Breast epithelium (tissue), 4 donors: ENCODE data around the gene ADIRF. TPM values are rescaled to one million over a fixed set of nuclear protein-coding genes. Genes with fewer than 3 reads are reported as not detected.
"Not testable (repeated sequence)": the region's sequence is repeated elsewhere in the genome, so short reads cannot be mapped to it uniquely, and the experiment has no call there.

Experiments
- DNase-seq, 2 donors: peaks; one replicate each; pipeline ENCODE4 v3.0.0-alpha.2; 2019; ENCODE audit warnings: low spot score in 2 of 2
- H3K27ac ChIP-seq, 2 donors: fragments of 200-600 bp; sonication (generic) in 1 of 2; one replicate each; pipeline ENCODE4 v1.5.1; 2016 to 2019; ENCODE audit warnings: mild to moderate bottlenecking in 1 of 2
- H3K27me3 ChIP-seq, 2 donors: fragments of 200-600 bp; sonication (generic) in 1 of 2; one replicate each; pipeline versions ENCODE4 v1.5.1 to v1.6.0; 2017 to 2019; ENCODE audit warnings: control low read depth in 1 of 2, mild to moderate bottlenecking in 1 of 2
- H3K36me3 ChIP-seq: fragments of 200-600 bp; one replicate; pipeline ENCODE4 v1.5.1; 2019
- H3K4me1 ChIP-seq, 2 donors: fragments of 200-600 bp; sonication (generic); one replicate each; pipeline ENCODE4 v1.5.1; 2016 to 2019; ENCODE audit warnings: control low read depth in 1 of 2
- H3K4me3 ChIP-seq, 3 donors: fragments of 200-600 bp; sonication (generic); 1 replicate in 2 of 3; 2 replicates in 1 of 3; pipeline ENCODE4 v1.5.1; 2016 to 2019; ENCODE audit warnings: mild to moderate bottlenecking in 3 of 3, moderate library complexity in 2 of 3
- H3K9me3 ChIP-seq, 2 donors: fragments of 200-600 bp; sonication (generic) in 1 of 2; one replicate each; pipeline ENCODE4 v1.5.1; 2016 to 2019; ENCODE audit warnings: control low read depth in 1 of 2
- POLR2A ChIP-seq: fragments of 450-650 bp; IDR thresholded peaks from one replicate; pipeline ENCODE4 v1.6.1; 2016; ENCODE audit warnings: antibody characterized with exemption, mild to moderate bottlenecking, moderate library complexity
- POLR2AphosphoS5 ChIP-seq, 3 donors: sonication (generic); formaldehyde crosslinking; IDR thresholded peaks; one replicate each; pipeline ENCODE4 v1.6.1; 2017; ENCODE audit warnings: antibody characterized with exemption in 3 of 3
- intact Hi-C: fragments of 100-400 bp; cut with DNase I; formaldehyde crosslinking; loops from one replicate; pipeline ENCODE4 v1.15.1; 2023; ENCODE audit warnings: low total_unique reads
- total RNA-seq, 3 donors: library from RNA; depleted of rRNA; stranded (reverse); fragments of >200 nt; gene quantifications; one replicate each; pipeline ENCODE4 v1.1.0, GENCODE V29; 2016
- TF ChIP-seq, protein P1 (sequence below), 3 donors: fragments of 450-650 bp; IDR thresholded peaks; one replicate each; pipeline ENCODE4 v1.5.1; 2016 to 2017; ENCODE audit warnings: antibody characterized with exemption in 3 of 3, mild to moderate bottlenecking in 3 of 3, moderate library complexity in 3 of 3

ADIRF gene
- total RNA-seq, 3 donors from 2014 or later, result 204 to 1,074 (median 288) TPM

DNA sequence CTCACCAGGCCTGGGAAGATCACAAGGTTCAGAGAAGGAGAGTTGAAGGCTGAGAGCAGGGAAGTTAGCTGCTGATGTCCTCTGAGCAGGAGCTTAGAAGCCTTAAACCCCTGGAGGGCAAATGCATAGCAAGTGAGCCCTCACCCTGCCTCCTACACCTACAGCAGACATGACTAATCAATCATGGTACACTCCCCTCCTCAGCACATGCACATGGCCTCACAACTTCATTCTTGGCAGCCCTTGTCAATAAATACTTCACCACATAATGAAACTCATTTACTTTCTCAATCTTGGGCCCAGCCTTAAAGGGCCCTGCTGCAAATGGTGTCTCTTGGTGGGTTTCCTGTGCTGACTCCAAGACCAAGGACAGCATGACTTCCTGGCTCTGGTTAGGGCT is 23.8 kb upstream of the ADIRF start:
- Histone ChIP-seq H3K4me1 (peaks cover 0 to 6% of the 10 kb centered on the region in 2 donors), H3K27me3 (no peaks in the 10 kb centered on the region), H3K27ac (no peak overlapping the region), H3K9me3 (no peaks in the 10 kb centered on the region), H3K36me3 (no peaks in the 10 kb centered on the region), H3K4me3 (no peak overlapping the region)
- TF ChIP-seq POLR2AphosphoS5 (IDR thresholded peaks at IDR 0.05) (no peak), POLR2A (no peak)
- TF ChIP-seq, protein P1, sequence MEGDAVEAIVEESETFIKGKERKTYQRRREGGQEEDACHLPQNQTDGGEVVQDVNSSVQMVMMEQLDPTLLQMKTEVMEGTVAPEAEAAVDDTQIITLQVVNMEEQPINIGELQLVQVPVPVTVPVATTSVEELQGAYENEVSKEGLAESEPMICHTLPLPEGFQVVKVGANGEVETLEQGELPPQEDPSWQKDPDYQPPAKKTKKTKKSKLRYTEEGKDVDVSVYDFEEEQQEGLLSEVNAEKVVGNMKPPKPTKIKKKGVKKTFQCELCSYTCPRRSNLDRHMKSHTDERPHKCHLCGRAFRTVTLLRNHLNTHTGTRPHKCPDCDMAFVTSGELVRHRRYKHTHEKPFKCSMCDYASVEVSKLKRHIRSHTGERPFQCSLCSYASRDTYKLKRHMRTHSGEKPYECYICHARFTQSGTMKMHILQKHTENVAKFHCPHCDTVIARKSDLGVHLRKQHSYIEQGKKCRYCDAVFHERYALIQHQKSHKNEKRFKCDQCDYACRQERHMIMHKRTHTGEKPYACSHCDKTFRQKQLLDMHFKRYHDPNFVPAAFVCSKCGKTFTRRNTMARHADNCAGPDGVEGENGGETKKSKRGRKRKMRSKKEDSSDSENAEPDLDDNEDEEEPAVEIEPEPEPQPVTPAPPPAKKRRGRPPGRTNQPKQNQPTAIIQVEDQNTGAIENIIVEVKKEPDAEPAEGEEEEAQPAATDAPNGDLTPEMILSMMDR (IDR thresholded peaks at IDR 0.05), result no peak
- no peak for DNase-seq
- intact Hi-C loops, result no loop called here

GRCh38 chr10:86944907-86945306 is 23.4 kb upstream of the ADIRF start:
- no peak for TF ChIP-seq POLR2A
- TF ChIP-seq, protein P1 (IDR thresholded peaks at IDR 0.05), result no peak
- no peak for TF ChIP-seq POLR2AphosphoS5 (IDR thresholded peaks at IDR 0.05)
- DNase-seq, result no peak

GRCh38 chr10:86945361-86946212 is 22.7 kb upstream of the ADIRF start:
- Histone ChIP-seq H3K4me3 (no peak overlapping the region), H3K4me1 (peaks cover 0 to 6% of the 10 kb centered on the region in 2 donors), H3K27me3 (no peaks in the 10 kb centered on the region), H3K36me3 (no peaks in the 10 kb centered on the region), H3K27ac (peak overlapping the region in 1 of 2 donors; percentile 28), H3K9me3 (no peaks in the 10 kb centered on the region)
- TF ChIP-seq, protein P1 (IDR thresholded peaks at IDR 0.05), result peak in 1 of 3 donors; percentile 16
- TF ChIP-seq POLR2AphosphoS5 (IDR thresholded peaks at IDR 0.05) (no peak), POLR2A (no peak)
- peak in 1 of 2 donors; percentile 16 for DNase-seq
- intact Hi-C loops, result no loop called here

More at GRCh38 chr10:86944907-86945306, 23.4 kb upstream of the ADIRF start:
- Histone ChIP-seq H3K9me3 (no peaks in the 10 kb centered on the region), H3K4me1 (peaks cover 0 to 6% of the 10 kb centered on the region in 2 donors), H3K36me3 (no peaks in the 10 kb centered on the region), H3K4me3 (no peak overlapping the region), H3K27me3 (no peaks in the 10 kb centered on the region), H3K27ac (peak overlapping the region; percentile 4 to 28)
- intact Hi-C loops, result no loop called here

DNA sequence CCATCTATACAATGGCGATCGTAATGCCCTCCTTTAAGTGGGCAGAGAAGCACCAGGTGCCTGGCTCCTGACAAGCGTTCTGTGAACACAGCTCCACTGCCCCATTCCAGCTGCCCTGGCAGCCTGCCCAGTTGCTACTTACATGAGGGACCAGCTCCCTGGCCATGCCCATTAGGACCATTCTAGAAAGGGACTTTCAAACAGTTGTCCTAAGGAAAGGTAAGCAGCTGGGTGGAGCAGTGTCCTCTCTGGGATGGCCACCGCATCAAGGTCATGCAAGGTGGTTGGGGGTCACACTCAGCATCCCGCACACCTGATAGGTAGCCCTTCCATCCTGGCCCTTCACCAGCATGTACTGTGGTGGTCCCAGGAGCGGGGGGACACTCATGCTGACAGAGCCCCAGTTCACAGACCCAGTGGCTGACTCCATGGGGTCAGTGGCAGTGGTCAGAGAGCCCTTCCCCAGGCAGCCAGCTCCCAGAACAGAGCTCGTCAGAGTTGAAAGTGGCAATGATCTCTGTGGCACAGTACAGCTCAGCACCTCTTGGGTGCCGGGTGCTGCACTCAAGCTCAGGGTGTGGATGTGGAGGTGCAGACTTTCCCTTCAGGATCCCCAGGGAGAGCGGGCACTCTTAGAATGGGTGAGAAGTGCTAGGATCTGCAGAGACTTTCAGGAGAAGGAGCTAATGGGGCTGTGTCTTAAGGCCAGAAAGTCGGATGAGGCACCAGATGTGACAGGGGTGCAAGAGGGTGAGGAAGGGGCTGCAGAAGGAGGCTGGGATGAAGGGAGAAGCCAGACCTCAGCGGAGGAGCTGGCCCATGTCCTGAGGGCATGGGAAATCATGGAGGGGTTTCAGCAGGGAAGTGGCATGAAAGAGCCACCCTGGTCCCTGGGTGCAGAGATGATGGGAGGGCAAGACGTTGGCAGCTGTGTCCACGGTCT is 21.8 kb upstream of the ADIRF start:
- peak; percentile 14 to 17 for DNase-seq
- Histone ChIP-seq H3K9me3 (no peaks in the 10 kb centered on the region), H3K27ac (no peak overlapping the region), H3K4me1 (peaks cover 0 to 6% of the 10 kb centered on the region in 2 donors), H3K36me3 (no peaks in the 10 kb centered on the region), H3K4me3 (no peak overlapping the region), H3K27me3 (no peaks in the 10 kb centered on the region)
- intact Hi-C loops, result no loop called here
- TF ChIP-seq, protein P1 (IDR thresholded peaks at IDR 0.05), result no peak

GRCh38 chr10:86947806-86948205 is 20.5 kb upstream of the ADIRF start:
- H3K4me1 ChIP-seq, H3K27me3 ChIP-seq, H3K4me3 ChIP-seq, H3K36me3 ChIP-seq, H3K27ac ChIP-seq, DNase-seq, intact Hi-C loops, H3K9me3 ChIP-seq: not testable (repeated sequence)
